OCI-LY1 (cell line): ENCODE measurements around the gene ZCWPW2.

ENCODE experiments used
- CTCF ChIP-seq: fragments of 200-600 bp; sonication (generic), shearing (Covaris generic); IDR thresholded peaks from 2 replicates; pipeline ENCODE4 v1.5.1; 2017; ENCODE audit warnings: mild to moderate bottlenecking, antibody characterized with exemption, low read length, moderate library complexity, mixed read lengths
- EZH2 ChIP-seq: fragments of 200-600 bp; sonication (generic), shearing (Covaris generic); IDR thresholded peaks from 2 replicates; pipeline ENCODE4 v1.8.0; 2017; ENCODE audit warnings: borderline replicate concordance, mixed run types, mild to moderate bottlenecking, antibody characterized with exemption, low read length, moderate library complexity, mixed read lengths

- TF ChIP-seq CTCF (no peak), EZH2 (no peak)
These were observed 274 bp upstream of the ZCWPW2 start for GRCh38 chr3:28348265-28348628.
